Ovary (tissue), 3 donors: Measurements from ENCODE around the gene TAF15.

Source experiments
- POLR2A ChIP-seq: fragments of 450-650 bp; IDR thresholded peaks from one replicate; pipeline ENCODE4 v1.6.1; 2017; ENCODE audit warnings: antibody characterized with exemption, mild to moderate bottlenecking, moderate library complexity
- TF ChIP-seq, protein P1 (sequence below), 3 donors: fragments of 450-650 bp in 2 of 3; fragments of 200-600 bp in 1 of 3; IDR thresholded peaks; one replicate each; pipeline versions ENCODE4 v1.5.1 to v1.8.0; 2016 to 2022; ENCODE audit warnings: antibody characterized with exemption in 3 of 3, mild to moderate bottlenecking in 1 of 3
- donor health status: DM: no; HTN: no; CAD: no.

DNA sequence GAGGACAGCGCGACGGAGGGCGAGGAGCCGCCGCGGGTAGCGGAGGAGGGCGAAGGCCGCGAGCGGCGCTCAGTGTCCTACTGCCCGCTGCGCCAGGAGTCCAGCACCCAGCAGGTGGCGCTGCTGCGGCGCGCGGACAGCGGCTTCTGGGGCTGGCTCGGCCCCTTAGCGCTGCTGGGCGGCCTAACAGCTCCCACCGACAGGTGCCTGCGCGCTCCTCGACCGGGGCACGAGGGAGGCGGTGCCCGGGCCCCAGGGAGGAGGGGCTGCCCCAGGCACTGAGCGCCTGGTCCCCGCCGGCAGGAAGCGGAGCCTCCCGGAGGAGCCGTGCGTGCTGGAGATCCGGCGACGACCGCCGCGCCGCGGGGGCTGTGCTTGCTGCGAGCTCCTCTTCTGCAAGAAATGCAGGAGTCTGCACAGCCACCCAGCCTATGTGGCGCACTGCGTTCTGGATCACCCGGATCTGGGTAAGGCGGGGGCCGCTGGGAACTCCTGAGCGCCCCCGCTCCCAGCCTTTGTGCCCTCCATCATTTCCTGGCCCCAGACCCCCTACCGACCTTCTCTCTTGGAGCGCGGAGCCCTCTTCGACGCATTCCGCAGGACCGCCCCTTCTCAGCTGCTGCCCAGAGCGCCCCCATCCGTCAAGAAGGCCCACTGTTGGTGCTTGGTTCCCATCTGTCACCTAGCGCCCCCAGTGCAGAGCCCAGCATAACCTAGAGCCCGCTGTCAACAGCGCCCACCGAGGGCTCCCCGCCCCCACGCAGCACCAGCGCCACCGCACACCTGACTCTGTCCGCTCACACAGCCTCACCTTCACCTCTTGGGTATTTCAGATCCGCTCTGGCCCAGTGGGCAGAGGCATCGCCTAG is 44.9 kb upstream of the TAF15 start:
- TF ChIP-seq, protein P1, sequence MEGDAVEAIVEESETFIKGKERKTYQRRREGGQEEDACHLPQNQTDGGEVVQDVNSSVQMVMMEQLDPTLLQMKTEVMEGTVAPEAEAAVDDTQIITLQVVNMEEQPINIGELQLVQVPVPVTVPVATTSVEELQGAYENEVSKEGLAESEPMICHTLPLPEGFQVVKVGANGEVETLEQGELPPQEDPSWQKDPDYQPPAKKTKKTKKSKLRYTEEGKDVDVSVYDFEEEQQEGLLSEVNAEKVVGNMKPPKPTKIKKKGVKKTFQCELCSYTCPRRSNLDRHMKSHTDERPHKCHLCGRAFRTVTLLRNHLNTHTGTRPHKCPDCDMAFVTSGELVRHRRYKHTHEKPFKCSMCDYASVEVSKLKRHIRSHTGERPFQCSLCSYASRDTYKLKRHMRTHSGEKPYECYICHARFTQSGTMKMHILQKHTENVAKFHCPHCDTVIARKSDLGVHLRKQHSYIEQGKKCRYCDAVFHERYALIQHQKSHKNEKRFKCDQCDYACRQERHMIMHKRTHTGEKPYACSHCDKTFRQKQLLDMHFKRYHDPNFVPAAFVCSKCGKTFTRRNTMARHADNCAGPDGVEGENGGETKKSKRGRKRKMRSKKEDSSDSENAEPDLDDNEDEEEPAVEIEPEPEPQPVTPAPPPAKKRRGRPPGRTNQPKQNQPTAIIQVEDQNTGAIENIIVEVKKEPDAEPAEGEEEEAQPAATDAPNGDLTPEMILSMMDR (IDR thresholded peaks at IDR 0.05) = peak; percentile 85 to 91 (median 91)
- TF ChIP-seq POLR2A = no peak
